H1 (cell line): ENCODE results near the gene NMRK2.

Experiments
- CEBPB ChIP-seq: IDR thresholded peaks from 2 replicates; pipeline ENCODE4 v1.6.1; 2012; ENCODE audit warnings: low read depth, low read length
- CTCF ChIP-seq, 3 experiments: IDR thresholded peaks; 1 replicate in 2 of 3; 2 replicates in 1 of 3; pipeline versions ENCODE4 v1.5.1 to v1.6.1; 2011; ENCODE audit warnings: low read length in 3 of 3, mild to moderate bottlenecking in 3 of 3, inconsistent platforms in 2 of 3, low read depth in 1 of 3, moderate library complexity in 1 of 3; ENCODE audit not compliant: insufficient read depth in 1 of 3; ENCODE audit errors: control extremely low read depth in 1 of 3
- EP300 ChIP-seq, 2 experiments: IDR thresholded peaks; 1 replicate in 1 of 2; 2 replicates in 1 of 2; pipeline ENCODE4 v1.6.1; 2011 to 2012; ENCODE audit warnings: low read depth in 2 of 2, low read length in 2 of 2, mild to moderate bottlenecking in 2 of 2, borderline replicate concordance in 1 of 2, inconsistent platforms in 1 of 2, moderate library complexity in 1 of 2
- EZH2 ChIP-seq: fragments of 200-600 bp; sonication (generic); IDR thresholded peaks from 2 replicates; pipeline ENCODE4 v1.7.1; 2012; ENCODE audit warnings: low read depth, mild to moderate bottlenecking, moderate library complexity, low read length, inconsistent platforms; ENCODE audit not compliant: severe bottlenecking
- FOSL1 ChIP-seq: IDR thresholded peaks from 2 replicates; pipeline ENCODE4 v1.6.1; 2011; ENCODE audit warnings: mild to moderate bottlenecking, low read depth, low read length, moderate library complexity; ENCODE audit not compliant: insufficient read depth
- GABPA ChIP-seq: IDR thresholded peaks from 2 replicates; pipeline ENCODE4 v1.6.1; 2011; ENCODE audit warnings: mild to moderate bottlenecking, low read length, moderate library complexity, borderline replicate concordance; ENCODE audit not compliant: insufficient read depth
- JUND ChIP-seq: IDR thresholded peaks from 2 replicates; pipeline ENCODE4 v1.6.1; 2011; ENCODE audit warnings: mild to moderate bottlenecking, improper control_type of control experiment, low read length
- MAX ChIP-seq: IDR thresholded peaks from 2 replicates; pipeline ENCODE4 v1.6.1; 2012; ENCODE audit warnings: inconsistent platforms
- POLR2AphosphoS5 ChIP-seq: IDR thresholded peaks from 2 replicates; pipeline ENCODE4 v1.6.1; 2011; ENCODE audit warnings: low read depth, low read length
- TCF12 ChIP-seq: IDR thresholded peaks from 2 replicates; pipeline ENCODE4 v1.6.1; 2011; ENCODE audit warnings: low read depth, mild to moderate bottlenecking, low read length
- TF ChIP-seq, protein P1 (sequence below): IDR thresholded peaks from 2 replicates; pipeline ENCODE4 v1.6.1; 2011; ENCODE audit warnings: low read length, improper control_type of control experiment

- no peak for TF ChIP-seq EZH2
- TF ChIP-seq CTCF (IDR thresholded peaks at IDR 0.05; ENCODE audit: control extremely low read depth in 1 of 3, insufficient read depth in 1 of 3, low read depth in 1 of 3, low read length in 3 of 3), result no peak
- no peak for TF ChIP-seq CEBPB
- no peak for TF ChIP-seq EP300 (IDR thresholded peaks at IDR 0.05; ENCODE audit: borderline replicate concordance in 1 of 2, low read depth in 2 of 2, low read length in 2 of 2)
- no peak for TF ChIP-seq GABPA
- no peak for TF ChIP-seq FOSL1
- no peak for TF ChIP-seq TCF12
- TF ChIP-seq POLR2AphosphoS5, result no peak
- no peak for TF ChIP-seq JUND
- TF ChIP-seq, protein P1, sequence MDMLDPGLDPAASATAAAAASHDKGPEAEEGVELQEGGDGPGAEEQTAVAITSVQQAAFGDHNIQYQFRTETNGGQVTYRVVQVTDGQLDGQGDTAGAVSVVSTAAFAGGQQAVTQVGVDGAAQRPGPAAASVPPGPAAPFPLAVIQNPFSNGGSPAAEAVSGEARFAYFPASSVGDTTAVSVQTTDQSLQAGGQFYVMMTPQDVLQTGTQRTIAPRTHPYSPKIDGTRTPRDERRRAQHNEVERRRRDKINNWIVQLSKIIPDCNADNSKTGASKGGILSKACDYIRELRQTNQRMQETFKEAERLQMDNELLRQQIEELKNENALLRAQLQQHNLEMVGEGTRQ, result no peak
- no peak for TF ChIP-seq MAX
These were observed 52.9 kb downstream of the NMRK2 start for GRCh38 chr19:3985643-3986259.
